Measurements from ENCODE around the gene CLCA4.

Gene CLCA4

GRCh38 chr1:86521522-86521891, 25.4 kb upstream of the CLCA4 start:
- no peak for DNase-seq
- H3K9me3 ChIP-seq (ENCODE audit: control insufficient read depth, low read length), result no peaks in the 10 kb centered on the region
- no peak overlapping the region for H2AFZ ChIP-seq (ENCODE audit: low read depth, low read length)
- no peak overlapping the region for H2BK12ac ChIP-seq (ENCODE audit: low read length in 2 of 2)
- H3K14ac ChIP-seq (ENCODE audit: low read length in 2 of 2), result no peak overlapping the region
- no peak overlapping the region for H3K4me3 ChIP-seq (ENCODE audit: insufficient read depth in 1 of 2, low read depth in 1 of 2, low read length in 2 of 2)
- H2BK120ac ChIP-seq (ENCODE audit: low read depth, low read length), result no peak overlapping the region
- no CpG with 5 or more reads among the region's 2 CpGs for WGBS
- peaks cover 0 to 3% of the 10 kb centered on the region in 2 experiments for H3K36me3 ChIP-seq (ENCODE audit: control insufficient read depth in 1 of 2, insufficient read depth in 2 of 2, low read depth in 1 of 2, low read length in 2 of 2)
- H4K8ac ChIP-seq (ENCODE audit: low read length), result no peak overlapping the region
- no peak overlapping the region for H3K4ac ChIP-seq (ENCODE audit: low read depth in 1 of 2, low read length in 2 of 2)
- no peak overlapping the region for H3K27ac ChIP-seq (ENCODE audit: low read length, poor library complexity, severe bottlenecking)
- no peak overlapping the region for H2BK15ac ChIP-seq (ENCODE audit: low read depth, poor library complexity, severe bottlenecking)
- no peak overlapping the region for H4K91ac ChIP-seq (ENCODE audit: low read length)
- no peak overlapping the region for H2AK5ac ChIP-seq (ENCODE audit: low read length, severe bottlenecking)
- no peaks in the 10 kb centered on the region for H3K79me1 ChIP-seq (replicated peaks; ENCODE audit: low read length, poor library complexity, severe bottlenecking)
- no peak overlapping the region for H2BK5ac ChIP-seq (ENCODE audit: low read depth, low read length, poor library complexity, severe bottlenecking)
- H3K23ac ChIP-seq (ENCODE audit: low read length in 2 of 2), result no peak overlapping the region
- no peak overlapping the region for H3K4me2 ChIP-seq (ENCODE audit: low read length, poor library complexity, severe bottlenecking)
- no peaks in the 10 kb centered on the region for H3K27me3 ChIP-seq (ENCODE audit: control insufficient read depth in 1 of 2, insufficient read depth in 1 of 2, low read length in 2 of 2)
- H3K4me1 ChIP-seq (ENCODE audit: control insufficient read depth, insufficient read depth, low read depth, low read length), result no peaks in the 10 kb centered on the region
- H3K9ac ChIP-seq (ENCODE audit: low read length), result no peak overlapping the region
- no peak overlapping the region for H3K18ac ChIP-seq (ENCODE audit: low read depth in 1 of 2, low read length in 2 of 2)

- Histone ChIP-seq H3K27ac (ENCODE audit: low read length, poor library complexity, severe bottlenecking) (no peak overlapping the region), H4K8ac (ENCODE audit: low read length) (no peak overlapping the region), H2AFZ (ENCODE audit: low read depth, low read length) (no peak overlapping the region), H3K79me1 (replicated peaks; ENCODE audit: low read length, poor library complexity, severe bottlenecking) (no peaks in the 10 kb centered on the region), H3K4me2 (ENCODE audit: low read length, poor library complexity, severe bottlenecking) (no peak overlapping the region), H3K4ac (ENCODE audit: low read depth in 1 of 2, low read length in 2 of 2) (no peak overlapping the region), H3K36me3 (ENCODE audit: control insufficient read depth in 1 of 2, insufficient read depth in 2 of 2, low read depth in 1 of 2, low read length in 2 of 2) (peaks cover 0 to 3% of the 10 kb centered on the region in 2 experiments), H3K14ac (ENCODE audit: low read length in 2 of 2) (no peak overlapping the region), H3K27me3 (ENCODE audit: control insufficient read depth in 1 of 2, insufficient read depth in 1 of 2, low read length in 2 of 2) (no peaks in the 10 kb centered on the region), H3K23ac (ENCODE audit: low read length in 2 of 2) (no peak overlapping the region), H4K91ac (ENCODE audit: low read length) (no peak overlapping the region), H2BK5ac (ENCODE audit: low read depth, low read length, poor library complexity, severe bottlenecking) (no peak overlapping the region), H3K9ac (ENCODE audit: low read length) (no peak overlapping the region), H2BK15ac (ENCODE audit: low read depth, poor library complexity, severe bottlenecking) (no peak overlapping the region), H3K4me1 (ENCODE audit: control insufficient read depth, insufficient read depth, low read depth, low read length) (no peaks in the 10 kb centered on the region), H3K18ac (ENCODE audit: low read depth in 1 of 2, low read length in 2 of 2) (no peak overlapping the region), H2AK5ac (ENCODE audit: low read length, severe bottlenecking) (no peak overlapping the region), H3K4me3 (ENCODE audit: insufficient read depth in 1 of 2, low read depth in 1 of 2, low read length in 2 of 2) (no peak overlapping the region), H2BK12ac (ENCODE audit: low read length in 2 of 2) (no peak overlapping the region), H3K9me3 (ENCODE audit: control insufficient read depth, low read length) (no peaks in the 10 kb centered on the region), H2BK120ac (ENCODE audit: low read depth, low read length) (no peak overlapping the region)
- no peak for DNase-seq
- 90% methylated on average over 3 of the region's 3 CpGs for WGBS
Observed at GRCh38 chr1:86522240-86522639, 24.6 kb upstream of the CLCA4 start.

- DNase-seq, result no peak
- H2AFZ ChIP-seq (ENCODE audit: low read depth, low read length), result no peak overlapping the region
- H2BK120ac ChIP-seq (ENCODE audit: low read depth, low read length), result no peak overlapping the region
Observed at GRCh38 chr1:86523670-86524354, 23.1 kb upstream of the CLCA4 start.

GRCh38 chr1:86527306-86527705, 19.6 kb upstream of the CLCA4 start:
- no peak overlapping the region for H3K23ac ChIP-seq (ENCODE audit: low read length in 2 of 2)
- no peak overlapping the region for H2BK12ac ChIP-seq (ENCODE audit: low read length in 2 of 2)
- no peak overlapping the region for H3K4me2 ChIP-seq (ENCODE audit: low read length, poor library complexity, severe bottlenecking)
- no peak overlapping the region for H3K18ac ChIP-seq (ENCODE audit: low read depth in 1 of 2, low read length in 2 of 2)
- no peak overlapping the region for H2BK15ac ChIP-seq (ENCODE audit: low read depth, poor library complexity, severe bottlenecking)
- no peaks in the 10 kb centered on the region for H3K27me3 ChIP-seq (ENCODE audit: control insufficient read depth in 1 of 2, insufficient read depth in 1 of 2, low read length in 2 of 2)
- H4K8ac ChIP-seq (ENCODE audit: low read length), result no peak overlapping the region
- no peaks in the 10 kb centered on the region for H3K4me1 ChIP-seq (ENCODE audit: control insufficient read depth, insufficient read depth, low read depth, low read length)
- H2AFZ ChIP-seq (ENCODE audit: low read depth, low read length), result no peak overlapping the region
- WGBS, result 87% methylated on average over 3 of the region's 4 CpGs
- no peak overlapping the region for H3K9ac ChIP-seq (ENCODE audit: low read length)
- no peak overlapping the region for H2AK5ac ChIP-seq (ENCODE audit: low read length, severe bottlenecking)
- H2BK5ac ChIP-seq (ENCODE audit: low read depth, low read length, poor library complexity, severe bottlenecking), result no peak overlapping the region
- H3K9me3 ChIP-seq (ENCODE audit: control insufficient read depth, low read length), result no peaks in the 10 kb centered on the region
- H3K79me1 ChIP-seq (replicated peaks; ENCODE audit: low read length, poor library complexity, severe bottlenecking), result no peaks in the 10 kb centered on the region
- H3K4me3 ChIP-seq (ENCODE audit: insufficient read depth in 1 of 2, low read depth in 1 of 2, low read length in 2 of 2), result no peak overlapping the region
- no peak for DNase-seq
- no peak overlapping the region for H3K27ac ChIP-seq (ENCODE audit: low read length, poor library complexity, severe bottlenecking)
- no peak overlapping the region for H2BK120ac ChIP-seq (ENCODE audit: low read depth, low read length)
- H4K91ac ChIP-seq (ENCODE audit: low read length), result no peak overlapping the region
- peaks cover 0 to 3% of the 10 kb centered on the region in 2 experiments for H3K36me3 ChIP-seq (ENCODE audit: control insufficient read depth in 1 of 2, insufficient read depth in 2 of 2, low read depth in 1 of 2, low read length in 2 of 2)
- H3K14ac ChIP-seq (ENCODE audit: low read length in 2 of 2), result no peak overlapping the region
- no peak overlapping the region for H3K4ac ChIP-seq (ENCODE audit: low read depth in 1 of 2, low read length in 2 of 2)

More at GRCh38 chr1:86523670-86524354, 23.1 kb upstream of the CLCA4 start:
- Histone ChIP-seq H3K27ac (ENCODE audit: low read length, poor library complexity, severe bottlenecking) (no peak overlapping the region), H3K4me1 (ENCODE audit: control insufficient read depth, insufficient read depth, low read depth, low read length) (no peaks in the 10 kb centered on the region), H2BK5ac (ENCODE audit: low read depth, low read length, poor library complexity, severe bottlenecking) (no peak overlapping the region), H4K8ac (ENCODE audit: low read length) (no peak overlapping the region), H3K4me2 (ENCODE audit: low read length, poor library complexity, severe bottlenecking) (no peak overlapping the region), H3K27me3 (ENCODE audit: control insufficient read depth in 1 of 2, insufficient read depth in 1 of 2, low read length in 2 of 2) (no peaks in the 10 kb centered on the region), H3K4ac (ENCODE audit: low read depth in 1 of 2, low read length in 2 of 2) (no peak overlapping the region), H2BK15ac (ENCODE audit: low read depth, poor library complexity, severe bottlenecking) (no peak overlapping the region), H3K36me3 (ENCODE audit: control insufficient read depth in 1 of 2, insufficient read depth in 2 of 2, low read depth in 1 of 2, low read length in 2 of 2) (peaks cover 0 to 3% of the 10 kb centered on the region in 2 experiments), H3K79me1 (replicated peaks; ENCODE audit: low read length, poor library complexity, severe bottlenecking) (no peaks in the 10 kb centered on the region), H3K18ac (ENCODE audit: low read depth in 1 of 2, low read length in 2 of 2) (no peak overlapping the region), H4K91ac (ENCODE audit: low read length) (no peak overlapping the region), H3K23ac (ENCODE audit: low read length in 2 of 2) (no peak overlapping the region), H3K4me3 (ENCODE audit: insufficient read depth in 1 of 2, low read depth in 1 of 2, low read length in 2 of 2) (no peak overlapping the region), H2BK12ac (ENCODE audit: low read length in 2 of 2) (no peak overlapping the region), H3K9me3 (ENCODE audit: control insufficient read depth, low read length) (no peaks in the 10 kb centered on the region), H2AK5ac (ENCODE audit: low read length, severe bottlenecking) (no peak overlapping the region), H3K9ac (ENCODE audit: low read length) (no peak overlapping the region), H3K14ac (ENCODE audit: low read length in 2 of 2) (no peak overlapping the region)
- WGBS, result 89% methylated on average over 31 of the region's 32 CpGs
